GM23338 (cell line): ENCODE measurements around the gene TPK1. TPM values are rescaled to one million over a fixed set of nuclear protein-coding genes. Genes with fewer than 3 reads are reported as not detected.

Experiments
- ATAC-seq: fragments of 200-7000 bp; cut with Tn5 transposase; 3 replicates; pipeline ENCODE4 v1.9.1; 2020
- DNase-seq: peaks from one replicate; pipeline ENCODE4 v3.0.0-alpha.2; 2015; ENCODE audit warnings: low spot score
- H2AFZ ChIP-seq: fragments of 200-600 bp; sonication (generic); 2 replicates; pipeline ENCODE4 v1.8.0; 2016; ENCODE audit warnings: antibody characterized with exemption, mild to moderate bottlenecking, moderate library complexity
- H3F3A ChIP-seq: fragments of 200-600 bp; sonication (generic); replicated peaks from 2 replicates; pipeline ENCODE4 v1.8.0; 2017; ENCODE audit warnings: antibody characterized with exemption, mixed run types, low read depth
- H3K27ac ChIP-seq: fragments of 200-600 bp; sonication (generic); 2 replicates; pipeline ENCODE4 v1.6.1; 2016; ENCODE audit warnings: low read depth
- H3K27me3 ChIP-seq: fragments of 200-600 bp; sonication (generic); 2 replicates; pipeline ENCODE4 v1.8.0; 2016; ENCODE audit warnings: mild to moderate bottlenecking, mixed run types, moderate library complexity; ENCODE audit not compliant: insufficient read depth
- H3K36me3 ChIP-seq: fragments of 200-600 bp; sonication (generic); 2 replicates; pipeline ENCODE4 v1.8.0; 2016; ENCODE audit warnings: mild to moderate bottlenecking; ENCODE audit not compliant: insufficient read depth
- H3K4me1 ChIP-seq: fragments of 200-600 bp; sonication (generic); 2 replicates; pipeline ENCODE4 v1.8.0; 2016; ENCODE audit warnings: mild to moderate bottlenecking, moderate library complexity; ENCODE audit not compliant: insufficient read depth
- H3K4me2 ChIP-seq: fragments of 200-600 bp; sonication (generic); 2 replicates; pipeline ENCODE4 v1.7.1; 2017; ENCODE audit warnings: mixed run types
- H3K4me3 ChIP-seq: fragments of 200-600 bp; sonication (generic); 2 replicates; pipeline ENCODE4 v1.6.1; 2016; ENCODE audit warnings: mixed run types
- H3K79me2 ChIP-seq: fragments of 200-600 bp; sonication (generic); replicated peaks from 2 replicates; pipeline ENCODE4 v1.8.0; 2017; ENCODE audit warnings: mild to moderate bottlenecking; ENCODE audit not compliant: insufficient read depth
- H3K9me2 ChIP-seq: fragments of 200-600 bp; sonication (generic); 2 replicates; pipeline ENCODE4 v1.8.0; 2017; ENCODE audit not compliant: insufficient read depth
- H4K20me1 ChIP-seq: fragments of 200-600 bp; sonication (generic); replicated peaks from 2 replicates; pipeline ENCODE4 v1.8.0; 2017; ENCODE audit warnings: mild to moderate bottlenecking; ENCODE audit not compliant: insufficient read depth
- H3K27ac Mint-ChIP-seq: 2 replicates; pipeline ENCODE4 v1.8.0; 2020; ENCODE audit warnings: inconsistent platforms, mild to moderate bottlenecking, moderate library complexity, mixed read lengths
- H3K27me3 Mint-ChIP-seq: 3 replicates; pipeline ENCODE4 v1.8.0; 2022; ENCODE audit warnings: low read depth, mild to moderate bottlenecking, moderate library complexity, mixed read lengths, inconsistent platforms; ENCODE audit not compliant: insufficient read depth, poor library complexity
- H3K36me3 Mint-ChIP-seq: 3 replicates; pipeline ENCODE4 v1.8.0; 2021; ENCODE audit warnings: low read depth, mild to moderate bottlenecking, inconsistent platforms, moderate library complexity, mixed read lengths
- H3K4me1 Mint-ChIP-seq: 3 replicates; pipeline ENCODE4 v1.8.0; 2020; ENCODE audit warnings: mild to moderate bottlenecking, inconsistent platforms, mixed read lengths
- H3K4me3 Mint-ChIP-seq: 3 replicates; pipeline ENCODE4 v1.8.0; 2021; ENCODE audit warnings: moderate library complexity, mild to moderate bottlenecking, inconsistent platforms, mixed read lengths
- H3K9me3 Mint-ChIP-seq: 3 replicates; pipeline ENCODE4 v1.8.0; 2020; ENCODE audit warnings: moderate library complexity, mild to moderate bottlenecking, inconsistent platforms, mixed read lengths
- CREB1 ChIP-seq: fragments of 250-450 bp; sonication (Bioruptor Pico); IDR thresholded peaks from 2 replicates; pipeline ENCODE4 v1.5.0; 2020; ENCODE audit warnings: low read depth, mild to moderate bottlenecking, moderate library complexity
- CTCF ChIP-seq, 2 experiments: fragments of 200-600 bp in 1 of 2; sonication (generic) in 1 of 2; conservative IDR thresholded peaks; 2 replicates each; pipeline versions ENCODE4 v1.5.1 to v1.6.1; 2016 to 2017; ENCODE audit warnings: antibody characterized with exemption in 2 of 2, low read depth in 2 of 2, mild to moderate bottlenecking in 2 of 2, moderate library complexity in 1 of 2
- EZH2 ChIP-seq: fragments of 200-600 bp; sonication (generic); IDR thresholded peaks from one replicate; pipeline ENCODE4 v1.8.0; 2017; ENCODE audit warnings: antibody characterized with exemption, mild to moderate bottlenecking, low read depth; ENCODE audit not compliant: unreplicated experiment
- EZH2phosphoT487 ChIP-seq: fragments of 200-600 bp; sonication (generic); IDR thresholded peaks from one replicate; pipeline ENCODE4 v1.8.1; 2018; ENCODE audit warnings: antibody characterized with exemption; ENCODE audit not compliant: unreplicated experiment
- REST ChIP-seq: IDR thresholded peaks from one replicate; pipeline ENCODE4 v1.6.1; 2018; ENCODE audit warnings: antibody characterized with exemption; ENCODE audit not compliant: unreplicated experiment
- STAT1 ChIP-seq: IDR thresholded peaks from one replicate; pipeline ENCODE4 v1.6.1; 2016; ENCODE audit warnings: antibody characterized with exemption; ENCODE audit not compliant: unreplicated experiment
- ZNF114 ChIP-seq: fragments of 250-450 bp; sonication (Bioruptor Pico); IDR thresholded peaks from 2 replicates; pipeline ENCODE4 v1.5.0; 2020; ENCODE audit warnings: mild to moderate bottlenecking, moderate library complexity
- ZNF331 ChIP-seq: fragments of 250-450 bp; sonication (Bioruptor Pico); IDR thresholded peaks from 2 replicates; pipeline ENCODE4 v1.5.0; 2020; ENCODE audit warnings: low read depth, mild to moderate bottlenecking, moderate library complexity
- ZNF462 ChIP-seq: fragments of 250-450 bp; sonication (Bioruptor Pico); IDR thresholded peaks from 2 replicates; pipeline ENCODE4 v1.5.0; 2020; ENCODE audit warnings: mild to moderate bottlenecking, moderate library complexity
- polyA plus RNA-seq: library from polyadenylated mRNA; unstranded; fragments of >200 nt; fragmentation: Nextera tagmentation; extraction: Ambion mirVana; gene quantifications from 2 replicates; pipeline ENCODE4 v1.2.1, GENCODE V29; 2016
- total RNA-seq: library from RNA; depleted of rRNA; stranded (reverse); fragments of >200 nt; shearing (Covaris generic); gene quantifications from 2 replicates; pipeline ENCODE4 v1.2.3, GENCODE V29; 2014

TPK1 gene
- total and polyA plus RNA-seq, 2 experiments from 2014 or later, result 2.6 to 2.9 TPM

- TF ChIP-seq ZNF114 (CRISPR knock-in tag) (no peak), EZH2 (no peak), STAT1 (no peak)
- H3K4me3 ChIP-seq, result no peak overlapping the region
- no peaks in the 10 kb centered on the region for H3K36me3 Mint-ChIP-seq
- no peak overlapping the region for H3K4me3 Mint-ChIP-seq
- DNase-seq (no peak), ATAC-seq (no peak)
- no peak overlapping the region for H3K4me2 ChIP-seq
- H3K27me3 Mint-ChIP-seq, result no peaks in the 10 kb centered on the region
- no peaks in the 10 kb centered on the region for H3K4me1 Mint-ChIP-seq
- H3K36me3 ChIP-seq, result no peaks in the 10 kb centered on the region
- no peaks in the 10 kb centered on the region for H3K27me3 ChIP-seq
- no peaks in the 10 kb centered on the region for H3K9me2 ChIP-seq
- H3K4me1 ChIP-seq, result no peaks in the 10 kb centered on the region
- H4K20me1 ChIP-seq, result no peaks in the 10 kb centered on the region
- no peaks in the 10 kb centered on the region for H3K79me2 ChIP-seq
- H3K27ac Mint-ChIP-seq, result no peak overlapping the region
- no peaks in the 10 kb centered on the region for H3F3A ChIP-seq
- H3K9me3 Mint-ChIP-seq, result no peaks in the 10 kb centered on the region
- H3K27ac ChIP-seq, result no peak overlapping the region
- no peak overlapping the region for H2AFZ ChIP-seq
Measured at GRCh38 chr7:144866189-144866588, 30.3 kb upstream of the TPK1 start.

- no peak overlapping the region for H2AFZ ChIP-seq
- no peaks in the 10 kb centered on the region for H3K36me3 Mint-ChIP-seq
- no peak overlapping the region for H3K4me2 ChIP-seq
- H3K9me2 ChIP-seq, result no peaks in the 10 kb centered on the region
- H3K27ac ChIP-seq, result no peak overlapping the region
- H3K4me3 ChIP-seq, result no peak overlapping the region
- no peaks in the 10 kb centered on the region for H4K20me1 ChIP-seq
- H3K79me2 ChIP-seq, result no peaks in the 10 kb centered on the region
- no peaks in the 10 kb centered on the region for H3K27me3 Mint-ChIP-seq
- no peak overlapping the region for H3K27ac Mint-ChIP-seq
- H3K36me3 ChIP-seq, result no peaks in the 10 kb centered on the region
- TF ChIP-seq REST (no peak), EZH2phosphoT487 (no peak), ZNF114 (CRISPR knock-in tag) (no peak), ZNF331 (CRISPR knock-in tag) (no peak), EZH2 (no peak), ZNF462 (CRISPR knock-in tag) (no peak), CREB1 (CRISPR knock-in tag) (no peak), CTCF (conservative IDR thresholded peaks at IDR 0.05; ENCODE audit: low read depth in 2 of 2) (no peak), STAT1 (no peak)
- H3K9me3 Mint-ChIP-seq, result no peaks in the 10 kb centered on the region
- peaks cover 6% of the 10 kb centered on the region; the same call in 2 of the 3 replicates for H3K4me1 Mint-ChIP-seq
- no peak overlapping the region for H3K4me3 Mint-ChIP-seq
- peaks cover 1% of the 10 kb centered on the region for H3K4me1 ChIP-seq
- H3F3A ChIP-seq, result no peaks in the 10 kb centered on the region
- DNase-seq, result no peak
- no peaks in the 10 kb centered on the region for H3K27me3 ChIP-seq
- ATAC-seq, result no peak
Measured at GRCh38 chr7:144863320-144863647, 27.4 kb upstream of the TPK1 start.
